HEK293T (cell line): ENCODE measurements around the gene SHQ1.

Source experiments
- CTCF ChIA-PET: fragments of 350-600 bp; formaldehyde crosslinking; extraction: SDS; loops from one replicate; lab custom pipeline; 2021; ENCODE audit warnings: antibody characterized with exemption, inconsistent platforms; lab: Yijun Ruan, JAX
- POLR2A ChIA-PET: fragments of 350-600 bp; formaldehyde crosslinking; extraction: SDS; loops from one replicate; lab custom pipeline; 2020; ENCODE audit warnings: antibody characterized with exemption, inconsistent platforms; lab: Yijun Ruan, JAX
- DNase-seq: peaks from one replicate; pipeline ENCODE4 v3.0.0; 2012; ENCODE audit warnings: mixed read lengths; ENCODE audit errors: extremely low spot score
- ARNT ChIP-seq: fragments of 450-650 bp; IDR thresholded peaks from 2 replicates; pipeline ENCODE4 v1.6.1; 2017; ENCODE audit warnings: mild to moderate bottlenecking
- BHLHE40 ChIP-seq: fragments of 450-650 bp; IDR thresholded peaks from 2 replicates; pipeline ENCODE4 v1.6.1; 2016; ENCODE audit warnings: mild to moderate bottlenecking, moderate library complexity, borderline replicate concordance
- CTBP1 ChIP-seq: fragments of 450-650 bp; IDR thresholded peaks from 2 replicates; pipeline ENCODE4 v1.6.1; 2016; ENCODE audit warnings: borderline replicate concordance
- ELF4 ChIP-seq: fragments of 450-650 bp; IDR thresholded peaks from 2 replicates; pipeline ENCODE4 v1.6.1; 2017; ENCODE audit warnings: antibody characterized with exemption
- FOXA1 ChIP-seq: fragments of 450-650 bp; IDR thresholded peaks from 2 replicates; pipeline ENCODE4 v1.6.1; 2016; ENCODE audit warnings: mild to moderate bottlenecking
- FOXK2 ChIP-seq: fragments of 450-650 bp; IDR thresholded peaks from 2 replicates; pipeline ENCODE4 v1.6.1; 2016; ENCODE audit warnings: mild to moderate bottlenecking
- FOXM1 ChIP-seq: fragments of 450-650 bp; IDR thresholded peaks from 2 replicates; pipeline ENCODE4 v1.6.1; 2017; ENCODE audit warnings: mild to moderate bottlenecking, borderline replicate concordance
- HDGF ChIP-seq: fragments of 450-650 bp; IDR thresholded peaks from 2 replicates; pipeline ENCODE4 v1.6.1; 2017; ENCODE audit warnings: antibody characterized with exemption, borderline replicate concordance
- L3MBTL2 ChIP-seq: fragments of 450-650 bp; conservative IDR thresholded peaks from 2 replicates; pipeline ENCODE4 v1.6.1; 2016; ENCODE audit warnings: mild to moderate bottlenecking
- LEF1 ChIP-seq: fragments of 450-650 bp; IDR thresholded peaks from 2 replicates; pipeline ENCODE4 v1.6.1; 2017; ENCODE audit warnings: mild to moderate bottlenecking, borderline replicate concordance
- NFRKB ChIP-seq: fragments of 450-650 bp; IDR thresholded peaks from 2 replicates; pipeline ENCODE4 v1.6.1; 2016; ENCODE audit warnings: mild to moderate bottlenecking, moderate library complexity
- SP1 ChIP-seq: fragments of 450-650 bp; IDR thresholded peaks from 2 replicates; pipeline ENCODE4 v1.6.1; 2017
- SUZ12 ChIP-seq: fragments of 450-650 bp; IDR thresholded peaks from 2 replicates; pipeline ENCODE4 v1.6.1; 2016; ENCODE audit warnings: mild to moderate bottlenecking
- TARDBP ChIP-seq: fragments of 450-650 bp; IDR thresholded peaks from 2 replicates; pipeline ENCODE4 v1.6.1; 2016
- ZNF384 ChIP-seq: fragments of 450-650 bp; IDR thresholded peaks from 2 replicates; pipeline ENCODE4 v1.6.1; 2016
- TF ChIP-seq, protein P1 (sequence below): fragments of 450-650 bp; IDR thresholded peaks from 2 replicates; pipeline ENCODE4 v1.6.1; 2016

The SHQ1 gene

DNA sequence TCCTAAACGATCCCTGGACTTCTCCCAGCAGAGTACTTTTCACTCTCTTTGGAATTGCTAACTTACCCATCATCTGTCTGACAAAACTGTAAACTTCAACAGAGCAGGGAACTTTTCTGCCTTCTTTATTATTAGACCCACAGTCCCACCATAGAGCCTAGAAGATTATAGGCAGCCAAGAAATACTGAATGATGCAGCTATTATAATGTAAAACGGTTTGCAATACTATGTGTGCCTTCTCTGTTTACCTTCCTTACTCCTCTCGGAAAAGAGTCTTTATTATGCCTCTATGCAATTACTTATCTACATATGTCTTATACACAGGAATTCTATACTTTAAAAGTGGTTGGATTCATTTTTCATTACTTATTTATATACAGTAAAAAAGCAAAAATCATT is 36.0 kb downstream of the SHQ1 start:
- ChIA-PET CTCF (interaction anchor here (1.3 kb wide), 1 partner anchor 12 kb away, joined by 5 read pairs; no protein-coding TSS in a partner anchor), POLR2A (no interaction called here)
- no peak for TF ChIP-seq SP1
- DNase-seq, result no peak

DNA sequence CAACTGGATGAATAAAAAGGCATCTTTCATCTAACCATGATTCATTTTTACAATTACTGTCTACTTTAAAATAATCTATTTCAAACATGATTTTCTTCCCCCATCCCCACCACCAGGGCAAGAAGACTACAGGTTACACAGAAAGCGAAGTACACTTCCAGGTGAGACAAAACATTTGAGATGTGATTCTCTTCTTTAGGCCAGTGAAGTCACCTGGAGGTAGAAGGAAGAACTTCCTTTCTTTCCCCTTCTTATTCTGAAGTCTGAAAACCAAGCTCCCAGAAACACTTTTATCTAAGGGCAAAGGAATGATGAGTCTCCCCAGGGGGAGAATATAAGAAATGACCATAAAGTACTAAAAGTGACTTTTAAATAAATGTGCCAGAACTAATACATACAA is 36.7 kb downstream of the SHQ1 start:
- POLR2A ChIA-PET, result no interaction called here
- DNase-seq, result no peak
- TF ChIP-seq HDGF (no peak), TARDBP (no peak), CTBP1 (no peak), NFRKB (no peak), LEF1 (no peak), FOXK2 (no peak), BHLHE40 (no peak), SUZ12 (no peak), FOXA1 (no peak), ZNF384 (no peak), ARNT (no peak), L3MBTL2 (no peak), SP1 (no peak), FOXM1 (no peak), ELF4 (no peak)
- TF ChIP-seq, protein P1, sequence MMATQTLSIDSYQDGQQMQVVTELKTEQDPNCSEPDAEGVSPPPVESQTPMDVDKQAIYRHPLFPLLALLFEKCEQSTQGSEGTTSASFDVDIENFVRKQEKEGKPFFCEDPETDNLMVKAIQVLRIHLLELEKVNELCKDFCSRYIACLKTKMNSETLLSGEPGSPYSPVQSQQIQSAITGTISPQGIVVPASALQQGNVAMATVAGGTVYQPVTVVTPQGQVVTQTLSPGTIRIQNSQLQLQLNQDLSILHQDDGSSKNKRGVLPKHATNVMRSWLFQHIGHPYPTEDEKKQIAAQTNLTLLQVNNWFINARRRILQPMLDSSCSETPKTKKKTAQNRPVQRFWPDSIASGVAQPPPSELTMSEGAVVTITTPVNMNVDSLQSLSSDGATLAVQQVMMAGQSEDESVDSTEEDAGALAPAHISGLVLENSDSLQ, result no peak
- CTCF ChIA-PET, result interaction anchor here (1.3 to 1.7 kb wide), 2 partner anchors 12 to 145 kb away, joined by 4 to 5 read pairs; no protein-coding TSS in a partner anchor

DNA sequence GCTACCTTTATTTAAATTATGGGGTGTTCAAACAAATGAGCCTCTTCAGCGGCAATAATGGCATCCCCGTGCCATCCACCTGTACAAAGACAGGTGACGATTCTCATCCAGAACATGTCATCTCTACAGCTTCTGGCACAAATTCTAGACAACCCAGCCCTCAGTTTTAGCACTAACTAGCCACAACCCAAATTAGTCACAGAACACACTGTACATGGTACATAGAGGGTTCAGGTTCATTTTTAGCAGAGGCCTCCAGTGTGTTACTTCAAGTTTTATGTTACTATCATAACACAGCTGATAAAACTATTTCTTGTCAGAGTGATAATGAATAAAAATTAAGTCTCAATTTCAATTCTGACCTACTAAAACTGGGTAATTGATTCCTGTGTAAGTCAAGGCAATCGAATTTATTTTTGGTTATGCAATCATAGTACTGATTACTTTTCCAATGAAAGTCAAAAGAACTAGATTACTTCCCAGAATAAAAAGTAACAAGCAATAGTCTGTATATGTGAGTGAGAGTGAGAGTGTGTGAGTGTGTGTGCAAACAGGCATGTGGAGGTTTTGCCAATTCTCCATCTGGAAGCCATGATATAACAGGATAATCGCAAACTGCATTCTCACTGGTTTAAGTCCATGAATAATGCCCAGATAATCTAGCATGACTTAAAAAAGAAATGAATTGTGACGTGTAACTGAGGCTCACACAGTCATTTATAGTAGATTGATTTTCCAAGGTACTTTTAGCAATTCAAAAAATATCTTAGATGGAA is 37.4 kb downstream of the SHQ1 start:
- POLR2A ChIA-PET, result no interaction called here
- CTCF ChIA-PET, result interaction anchor here (1.3 to 1.7 kb wide), 2 partner anchors 11 to 144 kb away, joined by 4 to 5 read pairs; no protein-coding TSS in a partner anchor
- no peak for DNase-seq
- TF ChIP-seq FOXM1 (no peak), L3MBTL2 (no peak), BHLHE40 (no peak), ARNT (no peak), TARDBP (no peak), FOXK2 (no peak), ZNF384 (no peak), ELF4 (no peak), SUZ12 (no peak), FOXA1 (no peak), HDGF (no peak), SP1 (no peak)
- TF ChIP-seq, protein P1, result no peak

DNA sequence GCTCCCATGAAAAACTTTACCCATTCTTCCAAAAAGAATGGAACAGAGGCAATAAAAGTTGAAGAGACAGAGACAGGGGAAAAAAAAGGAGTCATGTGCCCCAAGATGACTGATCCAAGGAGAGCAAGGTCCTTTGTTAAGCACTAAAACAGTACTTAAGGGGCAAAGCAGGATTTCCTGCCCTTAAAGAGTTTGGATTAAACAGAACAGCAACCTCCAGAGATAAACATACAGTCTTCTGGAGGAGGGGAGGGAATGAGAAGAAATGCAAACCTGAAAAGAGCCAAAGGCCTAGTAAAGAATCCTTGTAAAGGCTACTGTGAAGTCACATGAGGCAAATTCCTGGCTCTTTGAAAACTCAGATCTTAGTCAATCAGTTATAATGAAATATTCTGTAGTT is 38.2 kb downstream of the SHQ1 start:
- no peak for TF ChIP-seq ZNF384
- no peak for TF ChIP-seq CTBP1
- no peak for TF ChIP-seq SUZ12
- no peak for DNase-seq
- ChIA-PET POLR2A (no interaction called here), CTCF (interaction anchor here (1.7 kb wide), 1 partner anchor 143 kb away, joined by 4 read pairs; no protein-coding TSS in a partner anchor)

DNA sequence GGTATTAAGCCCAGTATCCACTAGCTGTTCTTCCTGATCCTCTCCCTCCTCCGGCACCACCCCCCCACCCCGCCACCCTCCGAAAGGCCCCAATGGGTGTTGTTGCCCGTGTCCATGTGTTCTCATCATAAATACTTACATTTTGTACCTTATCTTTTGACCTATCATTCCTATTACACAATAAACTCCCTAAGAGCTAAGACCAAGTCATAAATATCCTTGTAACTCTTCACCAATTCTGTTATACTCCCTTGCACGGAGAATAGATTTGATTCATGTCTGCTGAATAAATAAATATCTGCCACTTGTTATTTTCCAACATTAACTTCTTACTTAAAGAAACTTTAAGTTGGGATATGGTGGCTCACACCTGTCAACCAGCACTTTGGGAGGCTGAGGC is 43.9 kb downstream of the SHQ1 start:
- ChIA-PET POLR2A (no interaction called here), CTCF (no interaction called here)
- DNase-seq, result no peak
- no peak for TF ChIP-seq SP1
- no peak for TF ChIP-seq FOXK2
- TF ChIP-seq CTBP1, result no peak
- no peak for TF ChIP-seq ARNT
- TF ChIP-seq TARDBP, result no peak
- no peak for TF ChIP-seq FOXA1
- TF ChIP-seq BHLHE40, result no peak
- no peak for TF ChIP-seq FOXM1
- TF ChIP-seq SUZ12, result no peak
- TF ChIP-seq, protein P1, result no peak
- TF ChIP-seq LEF1, result no peak
- TF ChIP-seq HDGF, result no peak
- no peak for TF ChIP-seq NFRKB

DNA sequence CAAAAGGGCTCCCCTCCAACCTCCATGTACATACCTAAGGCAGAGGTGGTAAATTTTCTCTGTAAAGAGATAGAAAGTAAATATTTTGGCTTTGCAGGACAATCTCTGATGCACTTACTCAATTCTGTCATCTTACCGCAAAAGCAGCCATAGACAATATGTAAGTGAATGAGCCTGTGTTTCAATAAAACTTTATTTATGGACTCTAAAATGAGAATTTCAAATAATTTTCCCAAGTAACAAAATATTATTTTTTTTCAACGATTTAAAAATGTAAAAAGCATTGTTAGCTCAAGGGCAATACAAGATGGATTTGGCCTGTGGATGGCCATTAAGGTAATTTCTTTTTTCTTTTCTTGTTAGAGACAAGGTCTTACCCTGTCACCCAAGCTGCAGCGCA is 44.7 kb downstream of the SHQ1 start:
- ChIA-PET POLR2A (interaction anchor here (0.7 kb wide), 1 partner anchor 16 kb away, joined by 3 read pairs; no protein-coding TSS in a partner anchor), CTCF (no interaction called here)
- TF ChIP-seq, protein P1, result no peak
- no peak for TF ChIP-seq FOXK2
- TF ChIP-seq ZNF384, result no peak
- TF ChIP-seq HDGF, result no peak
- no peak for TF ChIP-seq ELF4
- no peak for TF ChIP-seq FOXA1
- TF ChIP-seq CTBP1, result no peak
- TF ChIP-seq FOXM1, result no peak
- no peak for TF ChIP-seq LEF1
- TF ChIP-seq BHLHE40, result no peak
- no peak for TF ChIP-seq ARNT
- TF ChIP-seq TARDBP, result no peak
- DNase-seq, result no peak
